GM12878 (cell line): ENCODE measurements around the gene NKD2. TPM values are rescaled to one million over a fixed set of nuclear protein-coding genes. Genes with fewer than 3 reads are reported as not detected.

Experiments used
- ATAC-seq: fragments of 200-7000 bp; cut with Tn5 transposase; 3 replicates; pipeline ENCODE4 v1.9.1; 2020; ENCODE audit warnings: mild to moderate bottlenecking, moderate library complexity
- BruUV-seq: library from RNA; stranded (reverse); fragments of 400-500 nt; replicated peaks from 2 replicates; lab custom pipeline; 2021; lab: Mats Ljungman, UMichigan
- CTCF ChIA-PET: fragments of 300-600 bp; sonication (Branson Sonifier 250); formaldehyde crosslinking; extraction: SDS; loops from one replicate; lab custom pipeline; 2021; ENCODE audit warnings: inconsistent platforms; lab: Yijun Ruan, JAX
- POLR2A ChIA-PET: fragments of 350-600 bp; formaldehyde crosslinking; extraction: SDS; loops from one replicate; lab custom pipeline; 2021; ENCODE audit warnings: inconsistent platforms; lab: Charles Lee
- RAD21 ChIA-PET: fragments of 300-600 bp; sonication (Branson Sonifier 250); formaldehyde crosslinking; loops from one replicate; lab custom pipeline; 2023; ENCODE audit warnings: antibody characterized with exemption; ENCODE audit not compliant: unreplicated experiment; lab: Charles Lee
- SMC1A ChIA-PET: fragments of 300-600 bp; sonication (Branson Sonifier 250); formaldehyde crosslinking; loops from one replicate; lab custom pipeline; 2023; ENCODE audit not compliant: unreplicated experiment, uncharacterized antibody; lab: Charles Lee
- DNase-seq: peaks from one replicate; pipeline ENCODE4 v3.0.0-alpha.2; 2011; ENCODE audit warnings: low read depth, low spot score
- FAIRE-seq: peaks from 3 replicates; lab custom pipeline; 2011; peaks lifted over from hg19 to GRCh38; lab: Jason Lieb, UNC
- H2AFZ ChIP-seq: 2 replicates; pipeline ENCODE4 v1.6.0; 2011; ENCODE audit warnings: low read depth, low read length, control low read depth; ENCODE audit not compliant: control insufficient read depth
- H3K27ac ChIP-seq: 2 replicates; pipeline ENCODE4 v1.5.1; 2011; ENCODE audit warnings: control low read depth; ENCODE audit not compliant: control insufficient read depth, insufficient read depth
- H3K27me3 ChIP-seq, 2 experiments: replicated peaks in 1 of 2; 2 replicates each; pipeline versions ENCODE4 v1.6.0 to v1.6.1; 2011; ENCODE audit warnings: low read length in 1 of 2; ENCODE audit not compliant: control insufficient read depth in 2 of 2, insufficient read depth in 2 of 2
- H3K36me3 ChIP-seq, 2 experiments: 2 replicates each; pipeline ENCODE4 v1.5.1; 2011; ENCODE audit warnings: low read length in 1 of 2; ENCODE audit not compliant: control insufficient read depth in 2 of 2, insufficient read depth in 2 of 2
- H3K4me1 ChIP-seq: 2 replicates; pipeline ENCODE4 v1.6.1; 2011; ENCODE audit warnings: mild to moderate bottlenecking, low read length, moderate library complexity, mixed read lengths; ENCODE audit not compliant: control insufficient read depth, insufficient read depth
- H3K4me2 ChIP-seq: 2 replicates; pipeline ENCODE4 v1.6.0; 2011; ENCODE audit warnings: control low read depth; ENCODE audit not compliant: control insufficient read depth, insufficient read depth
- H3K4me3 ChIP-seq: fragments of 200-600 bp; sonication (generic); 2 replicates; pipeline ENCODE4 v1.5.1; 2016
- H3K79me2 ChIP-seq: 2 replicates; pipeline ENCODE4 v1.6.0; 2011; ENCODE audit warnings: low read length; ENCODE audit not compliant: control insufficient read depth, insufficient read depth
- H3K9ac ChIP-seq: 2 replicates; pipeline ENCODE4 v1.8.0; 2011; ENCODE audit warnings: low read length, control low read depth, mixed read lengths; ENCODE audit not compliant: control insufficient read depth, insufficient read depth
- H3K9me3 ChIP-seq: replicated peaks from 3 replicates; pipeline ENCODE4 v1.5.1; 2011; ENCODE audit warnings: mild to moderate bottlenecking, low read length; ENCODE audit not compliant: control insufficient read depth, insufficient read depth
- H4K20me1 ChIP-seq: 2 replicates; pipeline ENCODE4 v1.6.0; 2011; ENCODE audit not compliant: control insufficient read depth, insufficient read depth
- EED ChIP-seq: sonication (generic); IDR thresholded peaks from 2 replicates; pipeline ENCODE4 v1.6.1; 2016; ENCODE audit warnings: antibody characterized with exemption, low read depth
- MEF2A ChIP-seq: IDR thresholded peaks from 2 replicates; pipeline ENCODE4 v1.6.1; 2011; ENCODE audit warnings: low read depth, mild to moderate bottlenecking, low read length, moderate library complexity; ENCODE audit not compliant: insufficient read depth
- POU2F2 ChIP-seq: IDR thresholded peaks from 3 replicates; pipeline ENCODE4 v1.6.1; 2011; ENCODE audit warnings: low read depth, mild to moderate bottlenecking, low read length, borderline replicate concordance
- YY1 ChIP-seq: IDR thresholded peaks from 2 replicates; pipeline ENCODE4 v1.6.1; 2011; ENCODE audit warnings: low read depth, mild to moderate bottlenecking, low read length
- ZBED1 ChIP-seq: IDR thresholded peaks from 2 replicates; pipeline ENCODE4 v1.6.1; 2016; ENCODE audit warnings: borderline replicate concordance
- ZNF217 ChIP-seq: fragments of 450-650 bp; IDR thresholded peaks from 2 replicates; pipeline ENCODE4 v1.6.1; 2017; ENCODE audit warnings: antibody characterized with exemption, mild to moderate bottlenecking
- ZNF24 ChIP-seq: fragments of 450-650 bp; IDR thresholded peaks from 2 replicates; pipeline ENCODE4 v1.6.1; 2017; ENCODE audit warnings: antibody characterized with exemption, mild to moderate bottlenecking
- WGBS: methylation state at CpG from one replicate; pipeline ENCODE4 v1.1.6; 2016; ENCODE audit warnings: low lambda C conversion rate; ENCODE audit not compliant: insufficient replicate concordance, insufficient coverage; ENCODE audit errors: missing lambda C conversion rate; 5-methylcytosine and 5-hydroxymethylcytosine counted together
- in situ Hi-C: fragments of 300-500 bp; cut with MboI; formaldehyde crosslinking; loops from 9 replicates; pipeline ENCODE4 v1.14.3; 2018; ENCODE audit warnings: mixed read lengths
- intact Hi-C: fragments of 100-400 bp; cut with micrococcal nuclease; formaldehyde crosslinking; loops from one replicate; pipeline ENCODE4 v1.14.2; 2022; ENCODE audit not compliant: unreplicated experiment
- polyA plus RNA-seq, 11 experiments: library from polyadenylated mRNA; depleted of rRNA in 4 of 11; unstranded in 6 of 11; stranded (reverse) in 5 of 11; fragments of >200 nt; fragmentation: Nextera tagmentation in 4 of 11; fragmentation: Illumina TruSeq in 1 of 11; extraction: Ambion mirVana in 4 of 11; extraction: Trizol in 1 of 11; gene quantifications; 1 replicate in 1 of 11; 2 replicates in 10 of 11; pipeline versions ENCODE4 v1.2.1 to v1.2.3, GENCODE V29; 2011 to 2016; ENCODE audit warnings: inconsistent platforms in 2 of 11, missing spikeins in 2 of 11, low read depth in 1 of 11
- total RNA-seq, 4 experiments: library from RNA; depleted of rRNA in 3 of 4; stranded (reverse); fragments of >200 nt in 3 of 4; fragmentation: Illumina TruSeq in 1 of 4; extraction: Trizol in 1 of 4; gene quantifications; 2 replicates each; pipeline versions ENCODE4 v1.2.1 to v1.2.3, GENCODE V29; 2013 to 2021
- TF ChIP-seq, protein P1 (sequence below): fragments of 450-650 bp; formaldehyde crosslinking; IDR thresholded peaks from 2 replicates; pipeline ENCODE4 v1.5.0; 2022; ENCODE audit warnings: mild to moderate bottlenecking, missing genetic modification characterization
- TF ChIP-seq, protein P2 (sequence below): fragments of 450-650 bp; IDR thresholded peaks from 2 replicates; pipeline ENCODE4 v1.6.1; 2018; ENCODE audit warnings: borderline replicate concordance, mild to moderate bottlenecking; ENCODE audit not compliant: partially characterized antibody
- TF ChIP-seq, protein P3 (sequence below): fragments of 450-650 bp; IDR thresholded peaks from 2 replicates; pipeline ENCODE4 v1.6.1; 2017; ENCODE audit warnings: borderline replicate concordance

NKD2 gene
- total and polyA plus RNA-seq, 10 of the 15 experiments (the other 5 are each of a cell fraction or from before 2014, with no cell fraction given), result 0.20 to 0.83 (median 0.26) TPM; not detected in 7

DNA sequence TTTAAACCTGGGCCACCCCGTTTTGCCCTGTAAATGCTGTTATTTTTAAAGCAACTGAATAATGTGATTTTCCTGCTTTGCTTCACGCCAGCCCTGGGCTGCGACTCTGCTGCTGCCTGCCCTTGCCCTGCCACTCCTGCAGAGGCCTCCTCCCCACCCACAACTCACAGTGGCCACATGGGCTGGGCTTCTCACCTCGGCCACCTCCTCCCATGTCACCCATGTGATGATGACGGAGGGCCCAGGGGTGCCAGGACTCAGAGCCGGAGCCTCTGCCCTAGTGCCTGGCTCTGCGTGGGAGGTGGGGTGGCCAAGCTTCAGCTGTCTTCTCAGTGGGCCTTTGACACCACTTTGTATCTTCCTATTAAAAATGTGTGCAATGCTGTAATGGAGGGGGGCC, 48.1 kb upstream of the NKD2 start:
- BruUV-seq, result no TSS peak
- FAIRE-seq (no peak), DNase-seq (no peak), ATAC-seq (no peak)
- no peaks in the 10 kb centered on the region for H3K36me3 ChIP-seq
- RAD21 ChIA-PET, result no interaction called here
- H3K79me2 ChIP-seq, result no peaks in the 10 kb centered on the region
- 9% methylated on average over 7 of the region's 7 CpGs for WGBS
- no peaks in the 10 kb centered on the region for H4K20me1 ChIP-seq
- H3K9ac ChIP-seq, result no peak overlapping the region
- H3K4me3 ChIP-seq, result no peak overlapping the region
- H3K27me3 ChIP-seq, result peaks cover 0 to 4% of the 10 kb centered on the region in 2 experiments; a peak in 2 of 4 replicates
- CTCF ChIA-PET, result no interaction called here
- in situ Hi-C loops, result no loop called here
- intact Hi-C loops, result no loop called here
- H2AFZ ChIP-seq, result no peak overlapping the region
- H3K4me2 ChIP-seq, result no peak overlapping the region
- POLR2A ChIA-PET, result no interaction called here
- H3K4me1 ChIP-seq, result peaks cover 30% of the 10 kb centered on the region
- H3K27ac ChIP-seq, result no peak overlapping the region
- H3K9me3 ChIP-seq, result no peaks in the 10 kb centered on the region
- TF ChIP-seq POU2F2 (no peak), YY1 (no peak), ZNF24 (no peak), ZNF217 (no peak), ZBED1 (no peak), EED (no peak), MEF2A (no peak)
- TF ChIP-seq, protein P1, sequence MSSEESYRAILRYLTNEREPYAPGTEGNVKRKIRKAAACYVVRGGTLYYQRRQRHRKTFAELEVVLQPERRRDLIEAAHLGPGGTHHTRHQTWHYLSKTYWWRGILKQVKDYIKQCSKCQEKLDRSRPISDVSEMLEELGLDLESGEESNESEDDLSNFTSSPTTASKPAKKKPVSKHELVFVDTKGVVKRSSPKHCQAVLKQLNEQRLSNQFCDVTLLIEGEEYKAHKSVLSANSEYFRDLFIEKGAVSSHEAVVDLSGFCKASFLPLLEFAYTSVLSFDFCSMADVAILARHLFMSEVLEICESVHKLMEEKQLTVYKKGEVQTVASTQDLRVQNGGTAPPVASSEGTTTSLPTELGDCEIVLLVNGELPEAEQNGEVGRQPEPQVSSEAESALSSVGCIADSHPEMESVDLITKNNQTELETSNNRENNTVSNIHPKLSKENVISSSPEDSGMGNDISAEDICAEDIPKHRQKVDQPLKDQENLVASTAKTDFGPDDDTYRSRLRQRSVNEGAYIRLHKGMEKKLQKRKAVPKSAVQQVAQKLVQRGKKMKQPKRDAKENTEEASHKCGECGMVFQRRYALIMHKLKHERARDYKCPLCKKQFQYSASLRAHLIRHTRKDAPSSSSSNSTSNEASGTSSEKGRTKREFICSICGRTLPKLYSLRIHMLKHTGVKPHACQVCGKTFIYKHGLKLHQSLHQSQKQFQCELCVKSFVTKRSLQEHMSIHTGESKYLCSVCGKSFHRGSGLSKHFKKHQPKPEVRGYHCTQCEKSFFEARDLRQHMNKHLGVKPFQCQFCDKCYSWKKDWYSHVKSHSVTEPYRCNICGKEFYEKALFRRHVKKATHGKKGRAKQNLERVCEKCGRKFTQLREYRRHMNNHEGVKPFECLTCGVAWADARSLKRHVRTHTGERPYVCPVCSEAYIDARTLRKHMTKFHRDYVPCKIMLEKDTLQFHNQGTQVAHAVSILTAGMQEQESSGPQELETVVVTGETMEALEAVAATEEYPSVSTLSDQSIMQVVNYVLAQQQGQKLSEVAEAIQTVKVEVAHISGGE (CRISPR knock-in tag), result no peak
- TF ChIP-seq, protein P2, sequence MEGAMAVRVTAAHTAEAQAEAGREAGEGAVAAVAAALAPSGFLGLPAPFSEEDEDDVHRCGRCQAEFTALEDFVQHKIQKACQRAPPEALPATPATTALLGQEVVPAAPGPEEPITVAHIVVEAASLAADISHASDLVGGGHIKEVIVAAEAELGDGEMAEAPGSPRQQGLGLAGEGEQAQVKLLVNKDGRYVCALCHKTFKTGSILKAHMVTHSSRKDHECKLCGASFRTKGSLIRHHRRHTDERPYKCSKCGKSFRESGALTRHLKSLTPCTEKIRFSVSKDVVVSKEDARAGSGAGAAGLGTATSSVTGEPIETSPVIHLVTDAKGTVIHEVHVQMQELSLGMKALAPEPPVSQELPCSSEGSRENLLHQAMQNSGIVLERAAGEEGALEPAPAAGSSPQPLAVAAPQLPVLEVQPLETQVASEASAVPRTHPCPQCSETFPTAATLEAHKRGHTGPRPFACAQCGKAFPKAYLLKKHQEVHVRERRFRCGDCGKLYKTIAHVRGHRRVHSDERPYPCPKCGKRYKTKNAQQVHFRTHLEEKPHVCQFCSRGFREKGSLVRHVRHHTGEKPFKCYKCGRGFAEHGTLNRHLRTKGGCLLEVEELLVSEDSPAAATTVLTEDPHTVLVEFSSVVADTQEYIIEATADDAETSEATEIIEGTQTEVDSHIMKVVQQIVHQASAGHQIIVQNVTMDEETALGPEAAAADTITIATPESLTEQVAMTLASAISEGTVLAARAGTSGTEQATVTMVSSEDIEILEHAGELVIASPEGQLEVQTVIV, result no peak
- TF ChIP-seq, protein P3, sequence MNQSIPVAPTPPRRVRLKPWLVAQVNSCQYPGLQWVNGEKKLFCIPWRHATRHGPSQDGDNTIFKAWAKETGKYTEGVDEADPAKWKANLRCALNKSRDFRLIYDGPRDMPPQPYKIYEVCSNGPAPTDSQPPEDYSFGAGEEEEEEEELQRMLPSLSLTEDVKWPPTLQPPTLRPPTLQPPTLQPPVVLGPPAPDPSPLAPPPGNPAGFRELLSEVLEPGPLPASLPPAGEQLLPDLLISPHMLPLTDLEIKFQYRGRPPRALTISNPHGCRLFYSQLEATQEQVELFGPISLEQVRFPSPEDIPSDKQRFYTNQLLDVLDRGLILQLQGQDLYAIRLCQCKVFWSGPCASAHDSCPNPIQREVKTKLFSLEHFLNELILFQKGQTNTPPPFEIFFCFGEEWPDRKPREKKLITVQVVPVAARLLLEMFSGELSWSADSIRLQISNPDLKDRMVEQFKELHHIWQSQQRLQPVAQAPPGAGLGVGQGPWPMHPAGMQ, result no peak
- SMC1A ChIA-PET, result no interaction called here
